ENCODE measurements around the gene KCNC1. TPM values are rescaled to one million over a fixed set of nuclear protein-coding genes. Genes with fewer than 3 reads are reported as not detected.

Gene KCNC1
- total and polyA plus RNA-seq, 4 donors: 3.8 to 48.7 (median 31.0) TPM

- H3K36me3 ChIP-seq (ENCODE audit: control insufficient read depth, insufficient read depth, low read length): peaks cover 35% of the 10 kb centered on the region
- H3K4me1 ChIP-seq (ENCODE audit: control insufficient read depth, insufficient read depth, low read length): peaks cover 12% of the 10 kb centered on the region
- no peak overlapping the region for H3K27ac ChIP-seq (ENCODE audit: low read depth, low read length)
- WGBS (ENCODE audit: insufficient coverage): 75% methylated on average over 8 of the region's 12 CpGs
- H3K4me3 ChIP-seq (ENCODE audit: low read depth, low read length): no peak overlapping the region
- DNase-seq (ENCODE audit: low read depth in 4 of 6, low spot score in 6 of 6): no peak
- H3K9me3 ChIP-seq (ENCODE audit: control insufficient read depth, insufficient read depth, low read length): no peaks in the 10 kb centered on the region
- H3K27me3 ChIP-seq (ENCODE audit: control insufficient read depth, insufficient read depth, low read length): no peaks in the 10 kb centered on the region
These were observed 47.0 kb downstream of the KCNC1 start for GRCh38 chr11:17781626-17782025.

DNA sequence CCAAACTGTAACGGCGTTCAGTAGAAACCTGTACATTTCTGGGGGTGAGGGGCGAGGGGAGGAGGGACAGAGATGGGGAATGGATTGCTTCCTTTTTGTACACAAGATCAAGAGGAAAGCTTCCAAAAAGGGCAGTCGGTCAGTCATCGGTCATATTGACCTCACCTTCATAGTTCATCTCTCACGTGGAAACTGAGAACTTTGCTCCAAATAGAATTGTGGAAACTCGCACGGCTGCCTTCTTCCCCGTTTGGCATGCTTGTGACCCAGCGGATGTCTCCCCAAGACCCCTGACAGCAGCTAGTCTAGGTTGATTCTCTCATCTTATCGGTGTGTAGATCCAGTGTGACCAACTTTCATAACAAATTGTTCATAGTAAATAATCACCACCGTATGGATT is 47.6 kb downstream of the KCNC1 start:
- Histone ChIP-seq H3K27ac (ENCODE audit: low read depth, low read length) (no peak overlapping the region), H3K36me3 (ENCODE audit: control insufficient read depth, insufficient read depth, low read length) (peaks cover 38% of the 10 kb centered on the region), H3K9me3 (ENCODE audit: control insufficient read depth, insufficient read depth, low read length) (no peaks in the 10 kb centered on the region), H3K4me3 (ENCODE audit: low read depth, low read length) (no peak overlapping the region), H3K4me1 (ENCODE audit: control insufficient read depth, insufficient read depth, low read length) (peaks cover 10% of the 10 kb centered on the region), H3K27me3 (ENCODE audit: control insufficient read depth, insufficient read depth, low read length) (no peaks in the 10 kb centered on the region)
- 90% methylated on average over 8 of the region's 12 CpGs for WGBS (ENCODE audit: insufficient coverage)
- no peak for DNase-seq (ENCODE audit: low read depth in 4 of 6, low spot score in 6 of 6)

GRCh38 chr11:17782603-17783337 is 48.2 kb downstream of the KCNC1 start:
- no peaks in the 10 kb centered on the region for H3K9me3 ChIP-seq (ENCODE audit: control insufficient read depth, insufficient read depth, low read length)
- peaks cover 5% of the 10 kb centered on the region for H3K4me1 ChIP-seq (ENCODE audit: control insufficient read depth, insufficient read depth, low read length)
- H3K27me3 ChIP-seq (ENCODE audit: control insufficient read depth, insufficient read depth, low read length): no peaks in the 10 kb centered on the region
- H3K36me3 ChIP-seq (ENCODE audit: control insufficient read depth, insufficient read depth, low read length): peaks cover 36% of the 10 kb centered on the region
- peak in 1 of 6 donors; percentile 51 for DNase-seq (ENCODE audit: low read depth in 4 of 6, low spot score in 6 of 6)
- 55% methylated on average over 1 of the region's 4 CpGs for WGBS (ENCODE audit: insufficient coverage)
- H3K27ac ChIP-seq (ENCODE audit: low read depth, low read length): no peak overlapping the region
- no peak overlapping the region for H3K4me3 ChIP-seq (ENCODE audit: low read depth, low read length)

DNA sequence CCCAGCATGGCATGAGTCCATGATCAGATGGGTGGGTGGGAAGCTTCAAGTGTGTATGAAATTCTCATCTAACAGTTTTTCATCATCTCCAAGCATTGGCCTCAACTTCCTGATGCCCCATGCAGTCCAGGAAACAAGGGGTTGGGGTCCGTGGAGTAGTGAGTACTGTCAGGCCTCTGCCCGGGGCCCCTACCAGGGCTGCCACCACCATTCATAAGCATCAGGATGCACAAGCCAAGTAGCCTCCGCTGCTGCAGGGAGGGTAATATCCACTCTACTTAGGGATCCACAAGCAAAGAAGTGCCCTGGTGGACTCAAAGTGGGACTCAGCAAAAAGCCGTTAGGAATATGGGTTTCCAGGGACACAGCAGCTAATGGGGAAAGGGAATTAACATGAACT is 49.3 kb downstream of the KCNC1 start:
- Histone ChIP-seq H3K27ac (ENCODE audit: low read depth, low read length) (no peak overlapping the region), H3K36me3 (ENCODE audit: control insufficient read depth, insufficient read depth, low read length) (peaks cover 36% of the 10 kb centered on the region), H3K4me3 (ENCODE audit: low read depth, low read length) (no peak overlapping the region), H3K4me1 (ENCODE audit: control insufficient read depth, insufficient read depth, low read length) (peaks cover 5% of the 10 kb centered on the region), H3K27me3 (ENCODE audit: control insufficient read depth, insufficient read depth, low read length) (no peaks in the 10 kb centered on the region), H3K9me3 (ENCODE audit: control insufficient read depth, insufficient read depth, low read length) (no peaks in the 10 kb centered on the region)
- DNase-seq (ENCODE audit: low read depth in 4 of 6, low spot score in 6 of 6): no peak
- WGBS (ENCODE audit: insufficient coverage): no CpG with 5 or more reads among the region's 4 CpGs

GRCh38 chr11:17786824-17787525 is 52.4 kb downstream of the KCNC1 start:
- 93% methylated on average over 13 of the region's 14 CpGs for WGBS (ENCODE audit: insufficient coverage)
- no peak overlapping the region for H3K4me3 ChIP-seq (ENCODE audit: low read depth, low read length)
- H3K36me3 ChIP-seq (ENCODE audit: control insufficient read depth, insufficient read depth, low read length): peaks cover 13% of the 10 kb centered on the region
- DNase-seq (ENCODE audit: low read depth in 4 of 6, low spot score in 6 of 6): no peak
- H3K27ac ChIP-seq (ENCODE audit: low read depth, low read length): no peak overlapping the region
- H3K9me3 ChIP-seq (ENCODE audit: control insufficient read depth, insufficient read depth, low read length): no peaks in the 10 kb centered on the region
- no peaks in the 10 kb centered on the region for H3K27me3 ChIP-seq (ENCODE audit: control insufficient read depth, insufficient read depth, low read length)
- H3K4me1 ChIP-seq (ENCODE audit: control insufficient read depth, insufficient read depth, low read length): no peaks in the 10 kb centered on the region

DNA sequence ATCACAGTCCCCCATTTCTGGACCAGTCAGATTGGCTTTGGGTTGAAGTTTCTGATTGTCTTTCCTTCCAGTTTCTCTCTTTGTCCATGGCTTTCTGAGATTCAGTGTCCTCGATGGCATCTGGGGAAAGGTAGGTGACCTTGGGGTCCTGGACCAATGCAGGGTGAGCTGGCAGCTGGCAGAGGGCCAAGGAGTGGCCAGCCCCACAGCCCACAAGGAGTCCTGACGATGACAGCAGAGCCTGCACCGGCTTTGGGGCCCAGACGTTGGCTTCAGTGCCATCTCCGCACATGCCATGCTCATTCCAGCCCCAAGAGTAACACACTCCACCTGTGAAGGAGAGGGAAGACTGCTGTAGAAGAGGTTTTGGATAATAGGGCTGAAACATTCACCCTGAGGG is 53.5 kb downstream of the KCNC1 start:
- no peaks in the 10 kb centered on the region for H3K9me3 ChIP-seq (ENCODE audit: control insufficient read depth, insufficient read depth, low read length)
- no peaks in the 10 kb centered on the region for H3K4me1 ChIP-seq (ENCODE audit: control insufficient read depth, insufficient read depth, low read length)
- no peak overlapping the region for H3K4me3 ChIP-seq (ENCODE audit: low read depth, low read length)
- H3K36me3 ChIP-seq (ENCODE audit: control insufficient read depth, insufficient read depth, low read length): peaks cover 13% of the 10 kb centered on the region
- H3K27ac ChIP-seq (ENCODE audit: low read depth, low read length): no peak overlapping the region
- 100% methylated on average over 2 of the region's 5 CpGs for WGBS (ENCODE audit: insufficient coverage)
- H3K27me3 ChIP-seq (ENCODE audit: control insufficient read depth, insufficient read depth, low read length): no peaks in the 10 kb centered on the region
- DNase-seq (ENCODE audit: low read depth in 4 of 6, low spot score in 6 of 6): no peak

GRCh38 chr11:17790453-17790852 is 55.9 kb downstream of the KCNC1 start:
- WGBS (ENCODE audit: insufficient coverage): no CpG with 5 or more reads among the region's 1 CpG
- Histone ChIP-seq H3K36me3 (ENCODE audit: control insufficient read depth, insufficient read depth, low read length) (peaks cover 14% of the 10 kb centered on the region), H3K9me3 (ENCODE audit: control insufficient read depth, insufficient read depth, low read length) (no peaks in the 10 kb centered on the region), H3K4me1 (ENCODE audit: control insufficient read depth, insufficient read depth, low read length) (no peaks in the 10 kb centered on the region), H3K4me3 (ENCODE audit: low read depth, low read length) (no peak overlapping the region), H3K27ac (ENCODE audit: low read depth, low read length) (no peak overlapping the region), H3K27me3 (ENCODE audit: control insufficient read depth, insufficient read depth, low read length) (no peaks in the 10 kb centered on the region)
- DNase-seq (ENCODE audit: low read depth in 4 of 6, low spot score in 6 of 6): no peak

DNA sequence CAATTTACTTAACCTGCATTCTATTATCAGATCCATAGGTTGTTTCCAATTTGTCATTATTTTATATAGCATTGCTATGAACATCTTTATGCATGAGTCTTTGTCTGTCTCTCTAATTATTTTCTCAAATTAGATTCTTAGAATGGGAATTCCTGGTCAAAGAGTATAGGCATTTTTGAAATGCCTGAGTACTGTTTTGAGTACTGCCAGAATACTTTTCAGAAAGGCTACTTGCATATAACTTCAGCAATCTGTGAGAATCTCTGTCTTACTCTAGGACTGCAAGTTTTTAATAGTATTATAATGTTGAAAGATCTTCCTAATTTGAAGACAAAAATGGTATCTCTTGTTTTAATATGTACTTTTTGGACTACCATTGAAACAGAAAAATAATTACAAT is 56.6 kb downstream of the KCNC1 start:
- Histone ChIP-seq H3K4me1 (ENCODE audit: control insufficient read depth, insufficient read depth, low read length) (no peaks in the 10 kb centered on the region), H3K9me3 (ENCODE audit: control insufficient read depth, insufficient read depth, low read length) (no peaks in the 10 kb centered on the region), H3K27me3 (ENCODE audit: control insufficient read depth, insufficient read depth, low read length) (no peaks in the 10 kb centered on the region), H3K4me3 (ENCODE audit: low read depth, low read length) (no peak overlapping the region), H3K27ac (ENCODE audit: low read depth, low read length) (no peak overlapping the region), H3K36me3 (ENCODE audit: control insufficient read depth, insufficient read depth, low read length) (peaks cover 14% of the 10 kb centered on the region)
- DNase-seq (ENCODE audit: low read depth in 4 of 6, low spot score in 6 of 6): no peak

GRCh38 chr11:17792161-17792560 is 57.6 kb downstream of the KCNC1 start:
- 87% methylated on average over 8 of the region's 9 CpGs for WGBS (ENCODE audit: insufficient coverage)

DNA sequence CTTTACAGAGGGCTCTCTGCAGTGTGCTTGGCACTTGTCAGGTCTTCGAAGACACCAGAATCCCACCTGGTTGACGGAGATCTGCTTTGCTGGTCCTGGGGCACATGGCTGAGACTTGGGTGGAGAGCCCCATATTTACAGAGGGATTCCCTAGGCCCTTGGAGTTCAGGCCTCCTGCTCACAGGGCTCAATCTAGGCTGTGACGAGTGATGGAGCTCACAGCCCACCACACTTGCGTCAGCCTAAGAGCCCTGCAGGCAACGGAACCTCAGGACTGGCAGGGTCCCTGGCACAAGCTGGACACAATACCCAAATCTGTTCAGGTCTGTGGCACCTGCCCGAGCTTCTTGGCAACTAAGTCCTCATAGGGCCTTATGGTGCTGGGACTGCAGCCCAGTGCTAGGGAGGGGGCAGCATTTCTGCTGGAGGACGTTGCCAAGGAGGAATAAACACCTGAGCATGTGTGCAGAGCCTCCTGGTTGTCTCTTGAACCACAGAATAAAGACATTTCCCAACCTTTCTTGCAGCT is 59.1 kb downstream of the KCNC1 start:
- DNase-seq (ENCODE audit: low read depth in 4 of 6, low spot score in 6 of 6): no peak
- no peak overlapping the region for H3K27ac ChIP-seq (ENCODE audit: low read depth, low read length)
- no peaks in the 10 kb centered on the region for H3K4me1 ChIP-seq (ENCODE audit: control insufficient read depth, insufficient read depth, low read length)
- H3K9me3 ChIP-seq (ENCODE audit: control insufficient read depth, insufficient read depth, low read length): no peaks in the 10 kb centered on the region
- no peaks in the 10 kb centered on the region for H3K27me3 ChIP-seq (ENCODE audit: control insufficient read depth, insufficient read depth, low read length)
- 87% methylated on average over 7 of the region's 7 CpGs for WGBS (ENCODE audit: insufficient coverage)
- no peak overlapping the region for H3K4me3 ChIP-seq (ENCODE audit: low read depth, low read length)
- peaks cover 7% of the 10 kb centered on the region for H3K36me3 ChIP-seq (ENCODE audit: control insufficient read depth, insufficient read depth, low read length)

More at GRCh38 chr11:17792161-17792560, 57.6 kb downstream of the KCNC1 start:
- no peaks in the 10 kb centered on the region for H3K27me3 ChIP-seq (ENCODE audit: control insufficient read depth, insufficient read depth, low read length)
- no peaks in the 10 kb centered on the region for H3K9me3 ChIP-seq (ENCODE audit: control insufficient read depth, insufficient read depth, low read length)
- H3K4me3 ChIP-seq (ENCODE audit: low read depth, low read length): no peak overlapping the region
- DNase-seq (ENCODE audit: low read depth in 4 of 6, low spot score in 6 of 6): no peak
- no peak overlapping the region for H3K27ac ChIP-seq (ENCODE audit: low read depth, low read length)
- peaks cover 14% of the 10 kb centered on the region for H3K36me3 ChIP-seq (ENCODE audit: control insufficient read depth, insufficient read depth, low read length)
- H3K4me1 ChIP-seq (ENCODE audit: control insufficient read depth, insufficient read depth, low read length): no peaks in the 10 kb centered on the region

Measured in spinal cord (tissue), 10 donors.